ENCODE results near the gene NREP. TPM values are rescaled to one million over a fixed set of nuclear protein-coding genes. Genes with fewer than 3 reads are reported as not detected.

NREP gene
- total RNA-seq, 4 donors from 2014 or later = 4.6 to 14.2 (median 7.4) TPM

- Histone ChIP-seq H3K4me3 (no peak overlapping the region), H3K4me1 (peaks cover 0 to 11% (median 3%) of the 10 kb centered on the region in 3 donors), H3K27me3 (no peaks in the 10 kb centered on the region), H3K9me3 (no peaks in the 10 kb centered on the region), H3K36me3 (no peaks in the 10 kb centered on the region), H3K27ac (no peak overlapping the region)
- 71 to 72% methylated on average over 6 of the region's 6 CpGs for WGBS, 2 donors
- DNase-seq = no peak
- TF ChIP-seq POLR2A (IDR thresholded peaks at IDR 0.05) (no peak), CTCF (IDR thresholded peaks at IDR 0.05) (no peak)
- intact Hi-C loops (cut with DNase I) = no loop called here
These were observed 20.2 kb upstream of the NREP start for GRCh38 chr5:111776913-111777781.

GRCh38 chr5:111775224-111775623 lies 18.2 kb upstream of the NREP start:
- Histone ChIP-seq H3K27ac (no peak overlapping the region), H3K27me3 (no peaks in the 10 kb centered on the region), H3K4me1 (peaks cover 0 to 11% (median 3%) of the 10 kb centered on the region in 3 donors), H3K4me3 (no peak overlapping the region), H3K9me3 (no peaks in the 10 kb centered on the region), H3K36me3 (no peaks in the 10 kb centered on the region)
- 65 to 81% methylated on average over 2 of the region's 2 CpGs for WGBS, 2 donors
- DNase-seq = no peak
- no peak for TF ChIP-seq POLR2A (IDR thresholded peaks at IDR 0.05)
- no peak for TF ChIP-seq CTCF (IDR thresholded peaks at IDR 0.05)
- intact Hi-C loops (cut with DNase I) = no loop called here

GRCh38 chr5:111774525-111774924 lies 17.5 kb upstream of the NREP start:
- no peak overlapping the region for H3K27ac ChIP-seq

GRCh38 chr5:111772456-111773122 lies 15.6 kb upstream of the NREP start:
- Histone ChIP-seq H3K36me3 (no peaks in the 10 kb centered on the region), H3K27ac (no peak overlapping the region), H3K4me3 (no peak overlapping the region), H3K27me3 (no peaks in the 10 kb centered on the region), H3K9me3 (no peaks in the 10 kb centered on the region), H3K4me1 (peaks cover 0 to 11% (median 3%) of the 10 kb centered on the region in 3 donors)
- WGBS, 2 donors = 50 to 63% methylated on average over 6 of the region's 6 CpGs
- intact Hi-C loops (cut with DNase I) = no loop called here
- no peak for DNase-seq
- TF ChIP-seq CTCF (IDR thresholded peaks at IDR 0.05) (no peak), POLR2A (IDR thresholded peaks at IDR 0.05) (no peak)

More at GRCh38 chr5:111774525-111774924, 17.5 kb upstream of the NREP start:
- Histone ChIP-seq H3K9me3 (no peaks in the 10 kb centered on the region), H3K4me3 (no peak overlapping the region), H3K36me3 (no peaks in the 10 kb centered on the region), H3K4me1 (peaks cover 0 to 11% (median 3%) of the 10 kb centered on the region in 3 donors), H3K27me3 (no peaks in the 10 kb centered on the region)
- no peak for DNase-seq
- TF ChIP-seq CTCF (IDR thresholded peaks at IDR 0.05) = no peak
- no peak for TF ChIP-seq POLR2A (IDR thresholded peaks at IDR 0.05)
- intact Hi-C loops (cut with DNase I) = no loop called here
- WGBS, 2 donors = 15 to 37% methylated on average over 4 of the region's 4 CpGs

GRCh38 chr5:111769541-111769940 lies 12.5 kb upstream of the NREP start:
- no peaks in the 10 kb centered on the region for H3K9me3 ChIP-seq
- H3K27ac ChIP-seq = no peak overlapping the region
- no peak for DNase-seq
- H3K27me3 ChIP-seq = no peaks in the 10 kb centered on the region
- intact Hi-C loops (cut with DNase I) = loop anchor here (10.0 kb wide), 1 partner anchor 225 kb away; no protein-coding TSS in a partner anchor
- WGBS, 2 donors = 75 to 84% methylated on average over 4 of the region's 4 CpGs
- H3K4me1 ChIP-seq = peaks cover 0 to 5% (median 3%) of the 10 kb centered on the region in 3 donors
- no peaks in the 10 kb centered on the region for H3K36me3 ChIP-seq
- H3K4me3 ChIP-seq = no peak overlapping the region
- TF ChIP-seq CTCF (IDR thresholded peaks at IDR 0.05) = no peak
- no peak for TF ChIP-seq POLR2A (IDR thresholded peaks at IDR 0.05)
